H9 (cell line): ENCODE data around the gene ZNF385B. TPM values are rescaled to one million over a fixed set of nuclear protein-coding genes. Genes with fewer than 3 reads are reported as not detected.

Experiments used
- DNase-seq: peaks from one replicate; pipeline ENCODE4 v3.0.0-alpha.2; 2017
- H2AFZ ChIP-seq: one replicate; pipeline ENCODE4 v1.6.1; 2013; ENCODE audit warnings: mild to moderate bottlenecking, low read length, control low read depth, moderate library complexity
- H2AK5ac ChIP-seq: 2 replicates; pipeline ENCODE4 v1.6.1; 2013; ENCODE audit warnings: low read length, control low read depth, mixed read lengths; ENCODE audit not compliant: insufficient read length
- H2BK120ac ChIP-seq: one replicate; pipeline ENCODE4 v1.6.1; 2013; ENCODE audit warnings: low read depth, mild to moderate bottlenecking, low read length, control low read depth, inconsistent platforms; ENCODE audit not compliant: poor library complexity, severe bottlenecking
- H2BK12ac ChIP-seq: 2 replicates; pipeline ENCODE4 v1.6.1; 2013; ENCODE audit warnings: low read length, control low read depth, mixed read lengths, low read depth; ENCODE audit not compliant: insufficient read length
- H2BK15ac ChIP-seq: 2 replicates; pipeline ENCODE4 v1.6.1; 2013; ENCODE audit warnings: low read depth, low read length, control low read depth
- H2BK20ac ChIP-seq: one replicate; pipeline ENCODE4 v1.6.1; 2013; ENCODE audit warnings: low read depth, mild to moderate bottlenecking, low read length, control low read depth, inconsistent platforms; ENCODE audit not compliant: poor library complexity, severe bottlenecking
- H2BK5ac ChIP-seq: 2 replicates; pipeline ENCODE4 v1.6.1; 2013; ENCODE audit warnings: low read length, control low read depth, mixed read lengths; ENCODE audit not compliant: insufficient read length
- H3K14ac ChIP-seq: 2 replicates; pipeline ENCODE4 v1.6.1; 2013; ENCODE audit warnings: low read length, control low read depth; ENCODE audit not compliant: insufficient read depth
- H3K18ac ChIP-seq: 2 replicates; pipeline ENCODE4 v1.6.1; 2013; ENCODE audit warnings: low read depth, mild to moderate bottlenecking, mixed read lengths, low read length, control low read depth; ENCODE audit not compliant: insufficient read length
- H3K23ac ChIP-seq: 2 replicates; pipeline ENCODE4 v1.6.1; 2013; ENCODE audit warnings: low read length, control low read depth, mixed read lengths, low read depth; ENCODE audit not compliant: insufficient read length
- H3K23me2 ChIP-seq: 2 replicates; pipeline ENCODE4 v1.6.1; 2013; ENCODE audit warnings: low read depth, mild to moderate bottlenecking, mixed read lengths, low read length, control low read depth; ENCODE audit not compliant: insufficient read length, poor library complexity, severe bottlenecking
- H3K27ac ChIP-seq: 2 replicates; pipeline ENCODE4 v1.5.1; 2013; ENCODE audit warnings: low read length, control low read depth, mixed read lengths, low read depth; ENCODE audit not compliant: insufficient read length
- H3K27me3 ChIP-seq: 2 replicates; pipeline ENCODE4 v1.6.1; 2013; ENCODE audit warnings: low read length, control low read depth, inconsistent platforms; ENCODE audit not compliant: insufficient read depth
- H3K4ac ChIP-seq: 2 replicates; pipeline ENCODE4 v1.6.1; 2013; ENCODE audit warnings: low read depth, mild to moderate bottlenecking, control low read depth, inconsistent platforms, low read length, moderate library complexity
- H3K4me1 ChIP-seq: 2 replicates; pipeline ENCODE4 v1.6.1; 2013; ENCODE audit warnings: low read length, control low read depth, inconsistent platforms; ENCODE audit not compliant: insufficient read depth
- H3K4me2 ChIP-seq: 2 replicates; pipeline ENCODE4 v1.6.1; 2013; ENCODE audit warnings: low read length, control low read depth, mixed read lengths; ENCODE audit not compliant: insufficient read length, insufficient read depth
- H3K56ac ChIP-seq: 2 replicates; pipeline ENCODE4 v1.6.1; 2013; ENCODE audit warnings: low read depth, mild to moderate bottlenecking, mixed read lengths, low read length, control low read depth; ENCODE audit not compliant: insufficient read length
- H3K79me1 ChIP-seq: 2 replicates; pipeline ENCODE4 v1.6.1; 2013; ENCODE audit warnings: low read depth, mild to moderate bottlenecking, moderate library complexity, low read length, control low read depth, inconsistent platforms; ENCODE audit not compliant: insufficient read depth, poor library complexity, severe bottlenecking
- H3K79me2 ChIP-seq: 2 replicates; pipeline ENCODE4 v1.6.1; 2013; ENCODE audit warnings: low read length, control low read depth, inconsistent platforms; ENCODE audit not compliant: insufficient read depth
- H3K9ac ChIP-seq: 2 replicates; pipeline ENCODE4 v1.6.1; 2013; ENCODE audit warnings: low read length, control low read depth, mixed read lengths; ENCODE audit not compliant: insufficient read length; ENCODE audit errors: extremely low read depth
- H3K9me3 ChIP-seq: one replicate; pipeline ENCODE4 v1.6.1; 2013; ENCODE audit warnings: low read depth, low read length, inconsistent platforms; ENCODE audit not compliant: control insufficient read depth
- H3T11ph ChIP-seq: one replicate; pipeline ENCODE4 v1.6.1; 2013; ENCODE audit warnings: mild to moderate bottlenecking, low read length, control low read depth, inconsistent platforms
- H4K20me1 ChIP-seq: one replicate; pipeline ENCODE4 v1.6.1; 2013; ENCODE audit not compliant: control insufficient read depth, insufficient read length, insufficient read depth
- H4K5ac ChIP-seq: 2 replicates; pipeline ENCODE4 v1.6.1; 2013; ENCODE audit warnings: low read depth, mild to moderate bottlenecking, mixed read lengths, low read length, control low read depth; ENCODE audit not compliant: insufficient read length
- H4K8ac ChIP-seq: replicated peaks from 2 replicates; pipeline ENCODE4 v1.6.1; 2013; ENCODE audit warnings: low read length, control low read depth, mixed read lengths, low read depth; ENCODE audit not compliant: insufficient read length
- H4K91ac ChIP-seq: 2 replicates; pipeline ENCODE4 v1.6.1; 2013; ENCODE audit warnings: low read depth, mild to moderate bottlenecking, moderate library complexity, mixed read lengths, low read length, control low read depth; ENCODE audit not compliant: insufficient read length
- H3K27ac Mint-ChIP-seq, 3 experiments: 2 replicates in 2 of 3; 3 replicates in 1 of 3; pipeline ENCODE4 v1.8.0; 2020 to 2021; ENCODE audit warnings: mixed read lengths in 3 of 3, mild to moderate bottlenecking in 1 of 3, moderate library complexity in 1 of 3
- H3K27me3 Mint-ChIP-seq: 2 replicates; pipeline ENCODE4 v1.8.0; 2021; ENCODE audit warnings: low read depth, mild to moderate bottlenecking, moderate library complexity, mixed read lengths
- H3K36me3 Mint-ChIP-seq, 3 experiments: 2 replicates in 2 of 3; 3 replicates in 1 of 3; pipeline ENCODE4 v1.8.0; 2020 to 2021; ENCODE audit warnings: low read depth in 3 of 3, mixed read lengths in 3 of 3; ENCODE audit not compliant: insufficient read depth in 1 of 3
- H3K4me1 Mint-ChIP-seq, 2 experiments: 2 replicates each; pipeline ENCODE4 v1.8.0; 2020; ENCODE audit warnings: mixed read lengths in 2 of 2
- H3K4me3 Mint-ChIP-seq, 2 experiments: 2 replicates in 1 of 2; 3 replicates in 1 of 2; pipeline ENCODE4 v1.8.0; 2020 to 2021; ENCODE audit warnings: mild to moderate bottlenecking in 2 of 2, mixed read lengths in 2 of 2, moderate library complexity in 1 of 2
- H3K9me3 Mint-ChIP-seq, 2 experiments: 2 replicates in 1 of 2; 3 replicates in 1 of 2; pipeline ENCODE4 v1.8.0; 2020; ENCODE audit warnings: mild to moderate bottlenecking in 2 of 2, mixed read lengths in 2 of 2, moderate library complexity in 1 of 2
- CTCF ChIP-seq: fragments of 200-600 bp; sonication (generic); conservative IDR thresholded peaks from 3 replicates; pipeline ENCODE4 v1.8.0; 2021; ENCODE audit warnings: antibody characterized with exemption, mild to moderate bottlenecking
- WGBS: extraction: QIAGEN DNeasy Blood & Tissue Kit; methylation state at CpG from one replicate; pipeline ENCODE4 v1.1.7; 2013; ENCODE audit warnings: missing lambda C conversion rate, low lambda C conversion rate, mixed read lengths; ENCODE audit not compliant: insufficient read length; ENCODE audit errors: extremely low coverage; 5-methylcytosine and 5-hydroxymethylcytosine counted together
- total RNA-seq: library from RNA; stranded (reverse); gene quantifications from 2 replicates; pipeline ENCODE4 v1.2.1, GENCODE V29; 2021

The ZNF385B gene
- total RNA-seq, 1 experiment from 2014 or later = 2.1 TPM

GRCh38 chr2:179746981-179747380, 114.4 kb downstream of the ZNF385B start:
- no peak overlapping the region for H4K5ac ChIP-seq
- no peak overlapping the region for H2AFZ ChIP-seq
- no peak overlapping the region for H3T11ph ChIP-seq
- no peak overlapping the region for H3K14ac ChIP-seq
- Mint-ChIP-seq H3K27ac (no peak overlapping the region), H3K27me3 (no peaks in the 10 kb centered on the region), H3K9me3 (no peaks in the 10 kb centered on the region), H3K36me3 (no peaks in the 10 kb centered on the region), H3K4me1 (peaks cover 4% of the 10 kb centered on the region in 2 experiments), H3K4me3 (no peak overlapping the region)
- H3K79me2 ChIP-seq = no peaks in the 10 kb centered on the region
- H2BK20ac ChIP-seq = no peak overlapping the region
- no peak overlapping the region for H2AK5ac ChIP-seq
- WGBS = no CpG with 5 or more reads among the region's 5 CpGs
- no peak overlapping the region for H3K23ac ChIP-seq
- H2BK5ac ChIP-seq = no peak overlapping the region
- no peaks in the 10 kb centered on the region for H3K4me1 ChIP-seq
- no peak overlapping the region for H3K56ac ChIP-seq
- H3K9me3 ChIP-seq = no peaks in the 10 kb centered on the region
- H4K91ac ChIP-seq = no peak overlapping the region
- no peak overlapping the region for H2BK120ac ChIP-seq
- H2BK12ac ChIP-seq = no peak overlapping the region
- DNase-seq = no peak
- no peaks in the 10 kb centered on the region for H4K20me1 ChIP-seq
- H2BK15ac ChIP-seq = no peak overlapping the region
- no peaks in the 10 kb centered on the region for H3K79me1 ChIP-seq
- no peak overlapping the region for H3K4ac ChIP-seq
- no peak for TF ChIP-seq CTCF
- H3K9ac ChIP-seq = no peak overlapping the region
- H3K23me2 ChIP-seq = no peaks in the 10 kb centered on the region
- H4K8ac ChIP-seq = no peak overlapping the region
- no peaks in the 10 kb centered on the region for H3K27me3 ChIP-seq
- H3K18ac ChIP-seq = no peak overlapping the region
- no peak overlapping the region for H3K27ac ChIP-seq
- no peak overlapping the region for H3K4me2 ChIP-seq
